HS-27A (cell line): ENCODE measurements around the gene DGKH.
A peak's percentile ranks its signal among the peaks of the same experiment; 100 is the strongest.

Experiments
- DNase-seq: peaks from one replicate; pipeline ENCODE4 v3.0.0-alpha.2; 2012; ENCODE audit warnings: low read depth, missing footprints

Gene DGKH

DNA sequence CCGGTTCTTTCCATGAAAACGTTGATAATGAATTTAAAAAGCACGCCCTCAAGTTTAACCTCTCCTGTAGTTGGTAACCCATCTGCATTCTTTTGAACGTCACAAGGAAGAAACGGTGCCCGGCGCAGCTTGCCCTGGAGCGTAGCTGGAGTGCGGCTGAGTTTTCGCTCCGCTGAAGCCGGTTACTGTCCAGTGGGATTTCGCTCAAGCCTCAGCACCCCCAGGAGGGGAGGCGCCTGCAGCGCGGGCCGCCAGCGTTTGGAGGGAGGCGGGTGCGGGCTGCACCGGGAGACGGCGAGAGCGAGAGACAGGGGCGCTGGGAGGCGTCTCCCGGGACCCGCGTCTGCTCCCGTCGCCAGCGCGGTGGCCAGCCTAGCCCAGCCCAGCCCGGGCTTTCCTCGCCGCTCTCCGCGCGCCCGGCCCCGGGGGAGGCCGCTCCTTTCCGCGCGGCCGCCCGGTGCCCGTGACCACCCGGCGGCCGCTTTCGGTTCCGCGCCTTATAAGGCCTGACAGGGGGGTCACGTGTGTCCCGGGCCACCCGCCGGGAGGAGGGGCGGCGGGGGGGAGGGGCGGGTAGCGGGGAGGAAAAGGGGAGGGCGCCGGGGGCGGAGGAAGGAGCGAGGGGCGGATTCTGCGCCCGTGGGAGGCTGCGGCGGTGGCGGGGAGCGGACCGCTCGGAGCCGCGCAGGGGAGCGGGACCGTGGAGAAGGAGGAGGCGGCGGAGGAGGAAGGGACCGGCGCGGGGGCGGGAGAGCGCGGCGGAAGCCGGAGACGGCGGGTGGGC lies 8.3 kb upstream of the DGKH start:
- DNase-seq = peak; percentile 50

DNA sequence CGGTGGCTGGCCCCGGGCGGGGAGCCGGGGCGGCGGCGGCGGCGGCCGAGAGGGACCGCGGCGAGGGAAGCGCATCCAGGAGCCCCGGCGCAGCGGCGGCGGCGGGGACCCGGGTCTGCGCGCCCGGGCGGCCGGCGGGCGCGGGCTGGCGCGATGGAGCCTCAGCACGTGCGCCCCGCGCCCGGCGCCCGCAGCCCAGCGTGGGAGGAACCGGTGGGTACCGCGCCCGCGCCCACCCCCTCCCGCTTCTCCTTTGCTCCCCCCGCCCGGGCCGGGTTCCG lies 7.8 kb upstream of the DGKH start:
- no peak for DNase-seq

DNA sequence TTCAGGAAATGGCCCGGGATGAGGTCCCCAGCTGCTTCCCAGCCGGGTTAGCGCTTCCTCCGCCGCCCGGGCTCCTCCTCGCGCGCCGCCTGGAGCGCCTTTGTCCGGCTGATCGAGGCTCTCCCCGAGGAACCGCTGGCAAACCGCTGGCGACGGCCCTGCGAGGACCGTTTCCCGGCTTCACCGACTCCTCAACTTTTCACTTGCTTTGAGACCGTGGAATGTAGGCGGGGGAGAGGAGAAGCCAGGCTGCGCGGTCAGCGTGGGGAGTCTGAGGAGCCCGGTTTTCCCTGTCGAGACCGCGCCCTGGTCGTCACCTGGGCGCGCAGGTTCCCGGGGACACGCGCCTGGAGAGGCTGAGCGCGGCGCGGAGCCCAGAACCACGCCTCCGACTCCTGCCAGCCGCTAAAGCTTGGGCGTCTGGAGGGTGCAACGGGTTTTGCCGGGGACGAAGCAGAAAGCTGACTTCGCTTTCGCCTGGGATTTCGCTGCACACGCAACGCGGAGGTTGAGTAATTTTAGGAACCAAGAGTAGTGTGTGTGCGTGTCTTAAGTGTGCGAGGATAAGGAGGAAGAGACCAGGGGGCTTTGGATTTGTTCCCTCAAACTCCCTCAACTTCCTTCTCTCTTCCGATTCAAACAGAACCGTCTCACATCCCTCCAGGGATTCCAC lies 7.3 kb upstream of the DGKH start:
- DNase-seq = no peak

DNA sequence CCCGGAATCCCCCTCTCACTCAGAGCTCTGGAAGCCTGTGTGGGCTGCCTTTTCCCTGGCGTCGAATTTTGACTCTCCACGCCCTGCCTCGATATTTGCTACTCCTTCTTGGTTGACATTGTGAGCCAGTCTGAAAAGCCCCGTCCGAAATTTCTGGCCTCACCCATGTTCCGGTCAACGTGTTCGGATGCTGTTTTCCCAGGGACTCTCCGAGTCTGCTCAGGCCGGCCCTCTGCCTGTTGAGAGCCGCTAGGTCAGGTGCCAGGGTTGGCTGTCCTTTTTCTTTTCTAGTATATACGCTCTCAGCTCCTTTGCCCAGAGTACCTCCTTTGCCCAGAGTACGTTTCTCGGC lies 6.8 kb upstream of the DGKH start:
- DNase-seq = peak; percentile 42

DNA sequence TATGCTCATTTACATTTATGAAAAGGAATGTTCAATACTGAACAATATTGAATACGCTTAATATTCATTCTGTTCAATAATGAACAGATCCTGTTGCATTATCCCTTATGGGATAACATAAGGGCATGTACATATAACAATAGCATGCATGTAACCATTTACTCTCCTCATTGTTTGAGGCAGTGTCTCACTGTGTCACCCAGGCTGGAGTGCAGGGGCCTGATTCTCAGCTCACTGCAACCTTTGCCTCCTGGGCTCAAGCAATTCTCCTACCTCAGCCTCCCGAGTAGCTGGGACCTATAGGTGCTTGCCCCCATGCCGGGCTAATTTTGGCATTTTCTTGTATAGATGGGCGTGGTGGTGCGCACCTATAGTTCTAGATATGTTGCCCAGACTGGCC lies 4.8 kb upstream of the DGKH start:
- no peak for DNase-seq

DNA sequence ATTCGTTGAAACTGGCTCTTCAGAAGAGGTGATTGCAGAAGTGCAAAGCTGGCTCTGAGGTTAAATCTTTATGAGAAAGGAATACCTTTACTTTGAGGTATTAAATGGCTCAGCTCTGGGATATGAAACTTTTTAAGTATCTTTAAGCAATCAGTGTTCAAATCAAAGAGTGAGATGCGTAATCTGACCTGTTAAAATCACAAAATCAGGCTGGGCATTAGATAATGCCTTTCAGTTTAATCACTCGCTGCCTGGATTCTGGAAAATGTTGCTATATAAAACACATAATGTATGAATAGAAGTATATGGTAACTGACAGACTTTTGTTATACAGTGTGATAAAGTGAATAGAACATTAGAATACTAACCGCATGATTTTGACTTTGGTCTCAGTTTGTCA lies 2.0 kb upstream of the DGKH start:
- no peak for DNase-seq

DNA sequence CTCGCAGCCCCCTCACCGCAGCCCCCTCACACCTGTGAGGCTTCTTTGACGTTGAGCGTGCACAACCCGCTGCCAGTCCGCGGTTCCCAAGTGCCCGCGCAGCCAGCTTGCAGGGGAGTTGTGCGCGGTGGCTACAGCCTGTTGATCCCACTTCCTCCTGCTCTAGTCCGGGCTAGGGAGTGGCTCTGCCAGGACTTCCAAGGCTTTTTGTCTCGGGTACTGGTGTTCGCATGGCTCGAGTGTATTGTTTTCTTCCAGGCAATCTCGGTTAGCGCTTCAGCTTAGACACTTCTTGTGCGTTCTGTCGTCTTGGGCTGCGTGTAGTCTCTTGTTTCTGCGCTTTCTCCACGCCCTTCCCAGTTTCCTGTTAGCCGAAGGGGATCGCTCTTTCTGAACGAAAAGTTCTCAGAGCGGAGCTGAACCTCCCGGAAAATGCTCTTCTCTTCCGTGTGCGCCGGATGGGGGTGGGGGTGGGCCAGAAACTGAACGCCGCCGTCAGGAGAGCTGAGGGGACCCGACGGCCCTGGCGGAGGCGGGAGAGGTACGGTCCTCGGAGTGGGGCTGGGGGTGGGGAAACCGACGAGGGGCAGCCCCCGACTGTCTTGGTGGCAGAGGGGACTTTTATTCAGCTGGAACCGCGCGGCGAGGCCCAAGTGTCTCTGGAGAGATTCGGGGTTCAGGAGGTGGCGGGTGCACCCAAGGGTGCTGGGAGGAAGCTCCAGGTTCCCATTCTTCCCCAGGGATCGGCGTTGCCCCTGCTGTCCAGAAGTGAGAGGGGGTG lies 697 bp upstream of the DGKH start:
- DNase-seq = no peak

DNA sequence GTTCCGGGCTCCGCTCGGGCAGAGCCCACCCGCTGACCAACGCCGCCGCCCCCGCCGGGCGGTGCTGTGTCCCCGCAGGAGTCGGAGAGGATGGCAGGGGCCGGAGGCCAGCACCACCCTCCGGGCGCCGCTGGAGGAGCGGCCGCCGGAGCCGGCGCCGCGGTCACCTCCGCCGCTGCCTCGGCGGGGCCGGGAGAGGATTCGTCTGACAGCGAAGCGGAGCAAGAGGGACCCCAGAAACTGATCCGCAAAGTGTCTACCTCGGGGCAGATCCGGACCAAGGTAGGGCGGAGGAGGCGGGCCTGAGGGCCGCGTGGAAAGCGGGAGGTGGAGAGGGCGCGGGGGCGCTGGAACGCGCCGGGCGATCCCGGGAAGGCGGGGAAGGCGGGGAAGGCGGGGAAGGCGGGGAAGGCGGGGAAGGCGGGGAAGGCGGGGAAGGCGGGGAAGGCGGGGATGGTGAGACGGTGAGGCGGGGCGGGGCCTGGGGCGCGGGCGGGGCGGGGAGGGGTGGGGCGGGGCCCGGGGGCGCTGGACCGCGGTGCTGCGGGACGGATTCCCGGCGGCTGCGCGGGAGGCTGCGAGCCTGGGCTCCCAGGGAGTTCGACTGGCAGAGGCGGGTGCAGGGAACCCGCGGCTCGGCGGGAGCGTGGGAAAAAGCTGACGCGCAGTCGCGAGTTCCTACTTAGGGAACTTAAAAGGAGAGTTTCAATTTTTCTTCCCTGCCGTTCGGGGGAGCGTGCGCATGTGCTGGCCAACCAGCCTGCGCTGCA lies 421 bp downstream of the DGKH start:
- DNase-seq = peak; percentile 40

DNA sequence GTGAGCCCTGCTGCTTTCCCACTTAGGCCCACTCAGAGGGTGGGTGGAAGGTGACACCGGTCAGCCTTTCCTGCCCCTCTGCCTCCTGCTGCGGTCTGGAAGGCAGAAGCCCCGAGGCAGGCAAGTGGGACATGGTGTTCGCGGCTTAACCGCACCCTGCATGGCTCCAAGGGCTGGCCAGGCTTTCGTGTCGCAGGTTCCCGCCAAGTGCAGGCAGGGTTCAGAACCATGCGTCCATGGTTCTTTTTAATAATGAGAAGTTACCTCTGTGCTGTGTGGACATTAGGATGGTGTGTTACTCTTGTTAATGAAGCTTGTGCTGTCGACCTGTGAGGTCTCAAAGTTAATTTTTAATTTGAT lies 986 bp downstream of the DGKH start:
- no peak for DNase-seq

DNA sequence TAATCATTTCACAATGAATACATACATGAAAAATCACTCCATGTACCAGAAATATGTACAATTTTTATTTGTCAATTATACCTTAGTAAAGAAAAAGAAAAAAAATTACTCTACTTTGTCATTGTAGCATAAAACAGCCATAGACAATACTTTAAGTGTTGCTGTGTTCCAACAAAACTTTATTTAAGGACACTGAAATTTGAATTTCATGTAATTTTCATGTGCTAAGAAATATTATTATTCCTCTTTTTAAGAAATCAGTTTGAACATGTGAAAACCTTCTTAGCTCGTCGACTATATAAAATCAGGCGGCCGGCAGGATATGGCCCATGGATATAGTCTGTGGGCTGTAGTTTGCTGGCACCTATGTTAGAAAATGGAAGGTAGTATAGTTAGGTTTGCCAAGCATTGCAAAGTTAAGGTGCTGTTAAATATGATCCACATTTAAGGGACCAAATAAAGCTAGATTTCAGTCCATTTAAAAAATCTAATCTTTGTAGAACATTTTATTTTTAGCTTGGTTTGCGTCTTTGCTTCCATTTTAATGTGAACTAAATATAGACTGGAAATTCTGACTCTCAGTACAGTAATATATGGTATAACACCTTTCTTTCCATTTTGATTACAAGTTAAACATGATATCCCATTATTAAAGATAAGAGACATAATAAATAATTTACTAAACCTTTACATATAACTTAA lies 6.5 kb downstream of the DGKH start:
- no peak for DNase-seq

DNA sequence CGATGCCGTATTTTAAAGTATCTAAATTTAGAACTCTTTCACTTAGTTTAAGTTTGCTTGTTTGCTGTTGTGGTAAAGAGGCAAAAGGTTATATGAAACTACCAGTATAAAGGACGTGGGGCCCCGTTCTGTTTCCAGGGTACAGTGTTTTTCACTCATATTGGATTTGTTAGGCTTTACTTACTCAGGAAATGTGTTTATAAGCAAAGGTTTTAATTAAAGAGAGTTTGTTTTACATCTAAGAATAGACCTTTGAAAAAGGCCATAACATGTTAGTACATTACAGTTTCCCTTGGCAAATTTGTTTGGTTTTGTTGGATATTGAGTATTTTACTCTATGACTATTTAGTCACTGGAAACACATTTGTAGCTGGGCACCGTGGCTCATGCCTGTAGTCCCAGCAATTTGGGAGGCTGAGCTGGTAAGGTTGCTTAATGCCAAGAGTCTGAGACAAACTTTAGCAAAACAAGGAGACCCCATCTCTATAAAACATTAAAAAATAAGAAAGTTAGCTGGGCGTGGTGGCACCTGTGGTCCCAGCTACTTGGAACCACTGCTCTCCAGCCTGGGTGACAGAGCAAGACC lies 7.1 kb downstream of the DGKH start:
- DNase-seq = no peak

DNA sequence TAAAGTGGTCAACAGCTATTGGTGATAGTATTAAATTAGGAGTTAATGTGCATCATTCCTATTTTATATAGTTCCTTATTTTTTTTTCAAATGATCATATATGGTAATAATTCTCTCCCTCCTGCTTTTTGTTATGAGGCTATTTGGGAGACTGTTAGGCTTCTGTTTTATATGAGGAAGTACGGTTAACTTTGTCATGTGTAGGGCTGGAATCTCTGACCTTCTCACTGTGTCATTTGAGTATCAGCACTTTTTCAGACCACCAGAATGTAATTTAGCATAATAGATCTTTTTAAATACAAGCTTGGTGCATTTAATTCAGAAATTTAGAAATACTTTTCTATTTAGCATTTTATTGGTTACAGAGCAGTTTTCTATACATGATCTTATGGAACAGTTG lies 7.7 kb downstream of the DGKH start:
- DNase-seq = no peak

DNA sequence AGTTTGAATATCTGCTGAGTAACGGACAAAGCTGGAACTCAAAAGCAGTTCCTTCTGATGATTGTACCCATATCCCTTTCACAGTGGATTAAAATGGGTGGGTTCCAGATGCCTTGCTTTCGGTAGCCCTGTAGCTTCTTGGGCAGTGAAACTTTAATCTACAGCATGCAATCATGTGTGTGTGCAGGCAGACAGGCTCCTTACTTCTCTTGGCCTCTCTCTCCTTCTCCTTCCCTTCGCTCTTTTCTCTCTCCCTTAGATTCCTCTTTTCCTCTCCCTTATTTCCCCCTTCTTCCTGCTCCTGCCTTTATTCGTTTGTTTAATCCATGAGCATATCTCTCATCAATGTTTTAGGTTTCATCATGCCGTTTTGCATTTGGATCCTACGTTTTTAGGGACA lies 8.1 kb downstream of the DGKH start:
- no peak for DNase-seq

DNA sequence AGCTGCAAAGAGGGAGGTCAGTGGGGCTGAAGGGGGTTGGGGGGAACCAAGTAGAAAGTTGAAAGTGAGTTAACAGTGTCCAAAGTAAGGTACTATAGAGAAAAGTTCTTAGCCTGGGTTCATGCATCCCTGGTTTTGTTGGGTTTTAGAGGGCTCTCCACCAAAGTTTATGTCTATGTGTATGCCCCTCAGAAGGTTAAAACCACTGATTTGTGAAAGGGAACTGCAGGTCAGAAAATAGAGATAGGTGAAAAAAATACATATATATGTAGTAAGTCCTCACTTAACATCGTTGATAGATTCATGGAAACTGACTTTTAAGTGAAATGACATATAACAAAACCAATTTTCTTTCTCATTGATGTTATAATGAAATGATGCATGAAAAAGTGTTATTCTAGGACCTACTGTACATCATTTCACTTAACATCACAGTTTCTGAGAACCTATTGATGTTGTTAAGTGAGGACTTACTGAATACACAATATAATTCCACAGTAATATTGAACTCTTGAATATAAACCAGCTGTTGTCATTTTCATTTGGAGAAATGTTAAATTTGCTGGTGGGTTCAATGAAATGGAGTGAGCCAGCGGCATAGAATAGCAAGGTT lies 9.6 kb downstream of the DGKH start:
- no peak for DNase-seq

DNA sequence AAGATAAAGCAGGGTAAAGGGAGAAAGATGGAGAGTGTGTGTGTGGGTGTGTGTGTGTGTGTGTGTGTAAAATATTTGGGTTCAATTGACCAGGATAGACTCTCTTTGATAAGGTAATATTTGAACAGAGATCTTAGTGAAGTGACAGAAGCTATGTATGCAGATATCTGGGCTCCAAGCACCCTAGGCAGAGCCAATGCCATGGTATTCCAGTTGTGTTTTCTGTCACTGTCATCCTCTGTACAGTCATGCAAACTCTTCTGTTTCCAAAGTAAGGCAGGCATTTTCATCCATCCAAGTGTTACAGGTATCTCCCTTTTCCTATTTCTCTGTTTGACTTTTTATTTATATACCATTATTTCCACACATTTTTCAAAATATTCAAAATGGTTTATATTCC lies 13.5 kb downstream of the DGKH start:
- DNase-seq = no peak

DNA sequence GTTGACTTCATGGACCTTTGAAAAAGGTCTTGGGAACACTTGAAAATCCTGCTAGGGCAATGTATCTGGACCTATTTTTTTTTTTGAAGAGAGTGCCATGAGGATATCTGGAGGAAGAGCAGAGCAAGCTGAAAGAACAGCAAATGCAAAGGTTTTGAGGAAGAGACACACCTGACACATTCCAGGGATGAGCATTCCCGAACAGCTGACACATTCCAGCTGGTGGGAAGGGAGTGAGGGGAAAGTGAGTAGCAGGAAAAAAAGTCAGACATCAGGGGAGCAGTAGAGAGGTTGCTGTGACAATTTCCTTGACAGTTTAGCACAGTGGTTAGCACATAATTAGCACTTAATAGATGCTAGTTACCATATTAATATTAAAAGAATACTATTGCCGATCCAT lies 14.7 kb downstream of the DGKH start:
- no peak for DNase-seq

DNA sequence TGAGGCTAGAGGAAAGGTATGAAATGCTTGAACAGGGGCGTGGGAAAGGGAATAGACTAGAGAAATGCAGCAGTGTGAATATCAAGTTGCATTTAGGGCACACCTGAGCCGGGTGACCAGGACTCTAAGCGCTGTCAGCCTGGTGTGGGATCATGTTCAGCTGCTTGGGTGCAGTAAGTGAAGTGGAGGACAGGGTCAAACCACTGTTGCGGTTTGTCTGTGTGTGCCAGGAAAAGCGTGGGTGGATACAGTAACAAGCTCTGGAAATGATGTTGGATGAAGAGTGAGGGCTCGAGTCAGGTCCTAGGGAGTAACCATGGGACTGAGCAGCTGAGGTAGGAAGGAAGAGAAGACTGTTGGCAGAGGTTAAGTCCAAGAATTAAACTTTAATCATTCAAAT lies 15.8 kb downstream of the DGKH start:
- DNase-seq = no peak

DNA sequence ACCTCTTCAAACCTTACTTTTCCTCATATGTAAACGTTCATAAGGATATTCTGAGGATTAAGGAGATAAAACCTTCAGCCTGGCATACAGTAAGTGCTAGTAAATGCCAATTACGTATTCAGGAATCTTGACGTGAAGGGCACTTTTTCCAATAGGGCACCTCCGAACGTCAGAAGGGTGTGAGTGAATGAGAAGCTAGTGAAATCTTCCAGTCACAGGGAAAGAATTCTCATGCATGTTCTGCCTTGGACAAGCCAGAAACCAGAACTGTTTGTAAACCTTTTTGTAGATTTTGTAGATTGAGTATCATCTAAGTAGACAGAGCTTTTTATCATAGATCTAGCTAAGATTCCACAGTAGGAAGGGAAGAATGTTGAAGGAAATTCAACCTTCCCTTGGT lies 16.5 kb downstream of the DGKH start:
- DNase-seq = no peak

DNA sequence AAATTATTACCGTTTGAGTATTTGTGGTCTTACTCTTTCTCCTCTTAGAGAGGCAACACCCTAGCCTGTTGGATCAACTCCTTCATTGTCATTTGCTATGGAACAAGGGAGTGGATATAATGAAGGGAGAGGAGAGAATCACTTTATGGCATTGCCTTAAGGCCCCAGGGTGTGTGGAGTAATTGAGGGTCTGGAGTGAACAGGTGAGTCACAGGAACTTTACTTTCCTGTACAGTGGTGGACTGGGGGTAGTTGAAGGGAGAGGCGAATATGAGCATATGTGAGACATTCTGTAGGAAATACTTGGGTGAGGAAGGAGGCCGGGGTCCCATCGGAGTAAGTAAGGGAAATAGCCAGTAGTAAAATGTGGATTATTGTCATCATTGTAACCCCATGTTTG lies 17.0 kb downstream of the DGKH start:
- no peak for DNase-seq

DNA sequence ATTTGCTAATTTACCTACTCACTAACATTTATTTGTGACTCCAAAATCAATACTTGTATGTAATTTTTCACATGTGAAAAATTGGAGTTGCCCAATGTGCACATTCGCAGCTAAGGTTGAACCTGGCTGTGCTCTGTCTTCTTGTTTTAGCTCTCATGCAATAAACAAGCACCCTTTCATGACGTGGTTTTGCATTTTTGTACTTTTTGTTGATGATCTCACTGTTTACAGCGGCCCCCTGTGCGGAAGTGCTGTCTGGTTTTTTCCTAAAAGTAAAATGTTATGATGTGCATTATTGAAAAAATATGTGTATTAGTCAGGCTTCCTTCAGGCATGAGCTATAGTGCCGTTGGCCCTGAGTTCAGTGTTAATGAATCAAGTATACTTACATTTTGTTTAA lies 18.1 kb downstream of the DGKH start:
- DNase-seq = no peak

DNA sequence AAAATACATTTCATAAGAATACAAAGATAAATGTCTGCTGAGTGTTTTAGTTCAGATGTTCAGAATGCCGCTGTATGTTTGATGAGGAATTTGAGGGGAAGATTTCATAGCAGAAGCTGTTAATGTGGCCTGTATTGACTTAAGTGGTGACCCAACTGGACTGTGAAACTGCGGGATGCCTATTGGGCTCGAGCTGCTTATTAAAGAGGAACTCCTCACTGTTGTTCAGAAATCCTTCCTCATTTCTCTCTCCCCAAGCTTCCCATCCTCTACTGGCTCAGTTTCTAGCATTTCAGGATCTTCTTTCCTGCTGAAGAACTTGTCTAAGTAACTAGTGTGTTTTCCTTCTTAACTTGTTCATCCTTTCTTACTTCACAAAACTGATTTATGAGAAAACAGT lies 20.4 kb downstream of the DGKH start:
- no peak for DNase-seq
